Forelimb muscle (tissue), 1 donor: ENCODE measurements around the gene CTBS. TPM values are rescaled to one million over a fixed set of nuclear protein-coding genes. Genes with fewer than 3 reads are reported as not detected.
A peak's percentile ranks its signal among the peaks of the same experiment; 100 is the strongest.
"Not testable (repeated sequence)": the region's sequence is repeated elsewhere in the genome, so short reads cannot be mapped to it uniquely, and the experiment has no call there.

ENCODE experiments used
- DNase-seq: peaks from one replicate; pipeline ENCODE4 v3.0.0-alpha.2; 2013; ENCODE audit warnings: low read depth
- polyA plus RNA-seq: library from polyadenylated mRNA; unstranded; fragments of 120-200 nt; gene quantifications from one replicate; pipeline ENCODE4 v1.2.1, GENCODE V29; 2013; ENCODE audit not compliant: insufficient read length

Gene CTBS
- 5.2 TPM for polyA plus RNA-seq

- DNase-seq = no peak
Observed at GRCh38 chr1:84573967-84574842, at the start of gene CTBS. Gene CTBS (minus strand): TSS chr1:84574440. CDS start chr1:84574415, 25 bp downstream.

GRCh38 chr1:84621553-84621952 lies 47.3 kb upstream of the CTBS start:
- no peak for DNase-seq

GRCh38 chr1:84620720-84621313 lies 46.6 kb upstream of the CTBS start:
- peak; percentile 16 for DNase-seq

- no peak for DNase-seq
Observed at GRCh38 chr1:84619383-84620102, 45.3 kb upstream of the CTBS start.

GRCh38 chr1:84617349-84617748 lies 43.1 kb upstream of the CTBS start:
- no peak for DNase-seq

- no peak for DNase-seq
Observed at GRCh38 chr1:84615790-84616189, 41.5 kb upstream of the CTBS start.

GRCh38 chr1:84613887-84614286 lies 39.6 kb upstream of the CTBS start:
- DNase-seq = no peak

GRCh38 chr1:84613026-84613425 lies 38.8 kb upstream of the CTBS start:
- no peak for DNase-seq

GRCh38 chr1:84611796-84612195 lies 37.6 kb upstream of the CTBS start:
- DNase-seq = no peak

GRCh38 chr1:84611091-84611490 lies 36.9 kb upstream of the CTBS start:
- no peak for DNase-seq

GRCh38 chr1:84606977-84607376 lies 32.7 kb upstream of the CTBS start:
- DNase-seq = no peak

- DNase-seq = no peak
Observed at GRCh38 chr1:84605157-84605556, 30.9 kb upstream of the CTBS start.

- no peak for DNase-seq
Observed at GRCh38 chr1:84603941-84604830, 29.9 kb upstream of the CTBS start.

GRCh38 chr1:84603223-84603622 lies 29.0 kb upstream of the CTBS start:
- DNase-seq = no peak

GRCh38 chr1:84600796-84601195 lies 26.6 kb upstream of the CTBS start:
- no peak for DNase-seq

- no peak for DNase-seq
Observed at GRCh38 chr1:84598846-84599741, 24.9 kb upstream of the CTBS start.

- DNase-seq = no peak
Observed at GRCh38 chr1:84598418-84598817, 24.2 kb upstream of the CTBS start.

GRCh38 chr1:84597011-84597410 lies 22.8 kb upstream of the CTBS start:
- no peak for DNase-seq

GRCh38 chr1:84594959-84595358 lies 20.7 kb upstream of the CTBS start:
- not testable (repeated sequence) for DNase-seq

GRCh38 chr1:84587099-84587498 lies 12.9 kb upstream of the CTBS start:
- no peak for DNase-seq
